Coronary artery (tissue), 2 donors: ENCODE results near the gene DHX58.
"Not testable (repeated sequence)": the region's sequence is repeated elsewhere in the genome, so short reads cannot be mapped to it uniquely, and the experiment has no call there.

Experiments
- DNase-seq: peaks from one replicate; pipeline ENCODE4 v3.0.0-alpha.2; 2017; ENCODE audit warnings: low spot score
- H3K27ac ChIP-seq, 2 donors: fragments of 200-600 bp; sonication (generic); one replicate each; pipeline ENCODE4 v1.5.1; 2016 to 2019
- H3K4me3 ChIP-seq: fragments of 200-600 bp; sonication (generic); 2 replicates; pipeline ENCODE4 v1.5.1; 2016; ENCODE audit warnings: mild to moderate bottlenecking, moderate library complexity
- CTCF ChIP-seq: fragments of 200-600 bp; sonication (generic); IDR thresholded peaks from one replicate; pipeline ENCODE4 v1.5.1; 2019; ENCODE audit warnings: antibody characterized with exemption

The DHX58 gene

GRCh38 chr17:42142371-42142896 lies 29.9 kb upstream of the DHX58 start:
- Histone ChIP-seq H3K27ac (peak overlapping the region in 1 of 2 donors; percentile 61), H3K4me3 (no peak overlapping the region)
- TF ChIP-seq CTCF, result no peak
- DNase-seq, result no peak

DNA sequence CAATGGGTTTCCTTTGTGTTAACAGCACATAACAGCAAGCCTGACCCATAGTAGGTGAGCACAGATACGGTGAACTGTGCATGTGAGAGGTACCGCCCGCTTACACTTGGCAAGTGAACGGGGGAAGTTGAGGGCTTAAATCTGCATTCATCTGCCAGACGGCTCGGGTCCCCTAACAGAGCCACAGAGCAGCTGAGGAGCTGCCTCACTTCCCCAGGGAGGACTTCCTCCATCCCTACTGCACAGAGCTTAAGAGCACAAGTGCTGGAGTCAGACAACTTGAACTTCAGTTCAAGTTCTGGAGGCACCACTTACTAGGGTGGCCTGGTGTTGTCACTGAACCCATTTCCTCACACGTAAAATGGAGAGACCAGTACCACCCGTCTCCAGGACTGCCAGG lies 28.9 kb upstream of the DHX58 start:
- Histone ChIP-seq H3K27ac (peak overlapping the region in 1 of 2 donors; percentile 61), H3K4me3 (no peak overlapping the region)
- TF ChIP-seq CTCF, result no peak
- DNase-seq, result no peak

- H3K27ac ChIP-seq, result peak overlapping the region in 1 of 2 donors; percentile 61
- DNase-seq, H3K4me3 ChIP-seq: not testable (repeated sequence)
Measured at GRCh38 chr17:42140690-42141089, 28.2 kb upstream of the DHX58 start.

GRCh38 chr17:42138749-42139492 lies 26.4 kb upstream of the DHX58 start:
- DNase-seq, result no peak
- no peak overlapping the region for H3K4me3 ChIP-seq
- no peak for TF ChIP-seq CTCF
- peak overlapping the region in 1 of 2 donors; percentile 31 for H3K27ac ChIP-seq

DNA sequence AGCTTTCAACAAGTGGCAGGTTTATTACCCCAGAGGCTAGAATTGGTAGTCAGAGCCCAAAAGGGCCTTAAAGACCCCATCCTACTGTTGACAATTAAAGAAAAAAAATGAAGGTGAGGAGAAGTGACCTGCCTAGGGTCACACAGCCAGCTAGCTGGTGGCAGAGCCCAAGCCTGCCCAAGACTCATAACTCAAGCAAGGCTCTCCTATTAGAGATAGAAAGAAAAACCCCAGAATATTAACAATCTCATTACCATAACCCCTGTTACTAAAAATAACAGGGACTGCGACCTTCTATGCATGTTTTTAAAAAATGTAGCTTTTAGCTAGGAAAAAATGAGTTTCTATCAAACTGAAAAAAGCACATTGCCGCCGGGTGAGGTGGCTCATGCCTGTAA lies 24.1 kb upstream of the DHX58 start:
- no peak for TF ChIP-seq CTCF
- H3K4me3 ChIP-seq, result no peak overlapping the region
- DNase-seq, result no peak
- H3K27ac ChIP-seq, result peak overlapping the region in 1 of 2 donors; percentile 83

- DNase-seq, result no peak
- Histone ChIP-seq H3K4me3 (no peak overlapping the region), H3K27ac (peak overlapping the region; percentile 21 to 83)
- no peak for TF ChIP-seq CTCF
Measured at GRCh38 chr17:42135664-42136653, 23.4 kb upstream of the DHX58 start.

DNA sequence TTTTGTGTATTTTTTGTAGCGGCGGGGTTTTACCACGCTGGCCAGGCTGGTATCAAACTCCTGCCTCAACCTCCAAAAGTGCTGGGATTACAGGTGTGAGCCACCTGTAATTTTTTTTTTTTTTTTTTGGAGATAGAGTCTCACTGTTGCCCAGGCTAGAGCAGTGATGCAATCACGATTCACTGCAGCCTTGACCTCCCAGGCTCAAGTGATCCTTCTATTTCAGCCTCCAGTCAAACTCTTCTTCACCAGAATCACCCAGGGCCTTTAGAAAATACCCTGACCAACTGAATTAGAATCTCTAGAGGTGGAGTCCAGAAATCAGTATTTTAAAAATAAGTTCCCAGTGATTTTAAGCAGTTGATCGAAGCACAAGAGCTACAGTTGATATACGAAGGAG lies 22.6 kb upstream of the DHX58 start:
- Histone ChIP-seq H3K27ac (peak overlapping the region; percentile 21 to 83), H3K4me3 (no peak overlapping the region)
- DNase-seq, result no peak
- TF ChIP-seq CTCF, result no peak
